Coronary artery (tissue), 2 donors: Measurements from ENCODE around the gene GNAI2.
A peak's percentile ranks its signal among the peaks of the same experiment; 100 is the strongest.
"Not testable (repeated sequence)": the region's sequence is repeated elsewhere in the genome, so short reads cannot be mapped to it uniquely, and the experiment has no call there.

Source experiments
- DNase-seq: peaks from one replicate; pipeline ENCODE4 v3.0.0-alpha.2; 2017; ENCODE audit warnings: low spot score
- H3K27ac ChIP-seq, 2 donors: fragments of 200-600 bp; sonication (generic); one replicate each; pipeline ENCODE4 v1.5.1; 2016 to 2019
- H3K4me3 ChIP-seq: fragments of 200-600 bp; sonication (generic); 2 replicates; pipeline ENCODE4 v1.5.1; 2016; ENCODE audit warnings: mild to moderate bottlenecking, moderate library complexity
- TF ChIP-seq, protein P1 (sequence below): fragments of 200-600 bp; sonication (generic); IDR thresholded peaks from one replicate; pipeline ENCODE4 v1.5.1; 2019; ENCODE audit warnings: antibody characterized with exemption

Gene GNAI2

GRCh38 chr3:50279255-50280016 lies 43.4 kb downstream of the GNAI2 start:
- TF ChIP-seq, protein P1, sequence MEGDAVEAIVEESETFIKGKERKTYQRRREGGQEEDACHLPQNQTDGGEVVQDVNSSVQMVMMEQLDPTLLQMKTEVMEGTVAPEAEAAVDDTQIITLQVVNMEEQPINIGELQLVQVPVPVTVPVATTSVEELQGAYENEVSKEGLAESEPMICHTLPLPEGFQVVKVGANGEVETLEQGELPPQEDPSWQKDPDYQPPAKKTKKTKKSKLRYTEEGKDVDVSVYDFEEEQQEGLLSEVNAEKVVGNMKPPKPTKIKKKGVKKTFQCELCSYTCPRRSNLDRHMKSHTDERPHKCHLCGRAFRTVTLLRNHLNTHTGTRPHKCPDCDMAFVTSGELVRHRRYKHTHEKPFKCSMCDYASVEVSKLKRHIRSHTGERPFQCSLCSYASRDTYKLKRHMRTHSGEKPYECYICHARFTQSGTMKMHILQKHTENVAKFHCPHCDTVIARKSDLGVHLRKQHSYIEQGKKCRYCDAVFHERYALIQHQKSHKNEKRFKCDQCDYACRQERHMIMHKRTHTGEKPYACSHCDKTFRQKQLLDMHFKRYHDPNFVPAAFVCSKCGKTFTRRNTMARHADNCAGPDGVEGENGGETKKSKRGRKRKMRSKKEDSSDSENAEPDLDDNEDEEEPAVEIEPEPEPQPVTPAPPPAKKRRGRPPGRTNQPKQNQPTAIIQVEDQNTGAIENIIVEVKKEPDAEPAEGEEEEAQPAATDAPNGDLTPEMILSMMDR = no peak
- DNase-seq = no peak
- peak overlapping the region; percentile 56 to 71 for H3K27ac ChIP-seq
- no peak overlapping the region for H3K4me3 ChIP-seq

DNA sequence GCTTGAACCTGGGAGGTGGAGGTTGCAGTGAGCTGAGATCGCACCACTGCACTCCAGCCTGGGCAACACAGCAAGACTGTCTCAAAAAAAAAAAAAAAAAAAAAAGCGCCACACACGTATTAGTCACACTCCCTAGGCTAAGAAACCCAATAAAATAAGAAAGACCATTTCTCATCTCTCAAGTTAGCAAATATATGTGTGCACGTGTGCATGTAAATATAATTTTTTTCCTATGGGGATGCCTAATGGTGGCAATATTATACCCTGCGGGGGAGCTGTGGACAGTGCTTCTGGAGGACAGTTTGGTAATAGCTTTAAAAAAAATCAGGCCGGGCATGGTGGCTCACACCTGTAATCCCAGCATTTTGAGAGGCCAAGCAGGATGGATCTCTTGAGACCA lies 48.1 kb downstream of the GNAI2 start:
- H3K27ac ChIP-seq, H3K4me3 ChIP-seq, DNase-seq: not testable (repeated sequence)

DNA sequence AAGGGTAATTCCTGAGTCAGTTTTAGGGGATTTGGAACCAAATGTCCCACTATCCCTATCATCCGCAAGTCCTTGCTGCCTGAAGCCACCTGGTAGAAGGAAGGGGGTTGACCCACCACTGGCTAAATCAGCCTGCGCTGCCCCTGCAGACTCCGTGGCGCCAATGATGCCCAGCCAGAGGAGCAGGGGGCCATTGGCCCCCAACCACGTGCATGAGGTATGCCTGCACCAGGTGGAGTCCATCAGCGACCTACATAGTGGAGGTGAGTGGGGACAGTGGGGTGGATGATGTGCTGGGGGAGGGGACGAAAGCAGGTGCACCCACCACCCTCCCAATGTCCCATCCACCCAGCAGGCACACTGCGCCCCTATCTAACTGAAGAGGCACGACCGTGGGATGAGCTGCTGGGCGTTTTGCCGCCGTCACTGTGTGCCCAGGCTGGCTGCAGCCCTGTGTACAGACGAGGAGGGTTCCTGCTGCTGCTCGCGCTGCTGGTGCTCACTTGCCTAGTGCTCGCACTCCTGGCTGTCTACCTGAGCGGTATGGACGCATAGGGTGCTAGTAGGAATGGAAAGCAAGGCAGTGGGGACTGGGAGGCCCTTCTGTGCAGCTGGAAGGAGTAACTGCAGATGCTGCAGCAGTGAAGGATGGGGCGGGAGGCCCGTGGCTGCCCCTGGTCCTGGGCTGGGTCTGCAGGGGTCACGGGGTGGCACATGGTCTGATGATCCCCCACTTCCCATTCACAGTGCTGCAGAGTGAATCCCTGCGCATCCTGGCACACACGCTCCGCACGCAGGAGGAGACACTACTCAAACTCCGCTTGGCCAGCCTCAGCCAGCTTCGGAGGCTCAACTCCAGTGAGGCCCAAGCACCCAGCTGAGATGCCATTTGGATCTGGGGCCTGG lies 50.6 kb downstream of the GNAI2 start:
- no peak overlapping the region for H3K4me3 ChIP-seq
- DNase-seq = no peak
- TF ChIP-seq, protein P1 = no peak
- H3K27ac ChIP-seq = no peak overlapping the region

DNA sequence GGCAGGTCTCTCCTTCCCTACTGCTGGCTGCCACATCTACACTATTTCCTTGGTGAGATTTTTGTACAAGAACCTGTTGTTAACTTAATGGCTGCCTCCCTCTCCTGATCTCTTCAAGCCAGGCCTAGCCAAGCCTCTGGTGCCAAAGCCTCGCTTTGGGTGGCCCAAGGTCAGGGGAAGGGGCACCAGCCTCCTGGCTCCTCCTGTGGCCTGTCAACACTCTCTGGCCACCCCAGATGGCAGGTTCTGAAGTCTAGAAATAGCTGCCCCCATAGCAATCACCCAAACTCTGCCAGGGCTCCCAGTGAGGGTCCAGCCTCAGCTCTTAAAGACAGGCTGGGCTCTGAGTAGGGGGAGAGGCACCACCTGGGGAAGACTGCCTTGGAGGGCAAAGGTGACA lies 51.3 kb downstream of the GNAI2 start:
- Histone ChIP-seq H3K4me3 (no peak overlapping the region), H3K27ac (no peak overlapping the region)
- DNase-seq = no peak
- TF ChIP-seq, protein P1 = no peak

DNA sequence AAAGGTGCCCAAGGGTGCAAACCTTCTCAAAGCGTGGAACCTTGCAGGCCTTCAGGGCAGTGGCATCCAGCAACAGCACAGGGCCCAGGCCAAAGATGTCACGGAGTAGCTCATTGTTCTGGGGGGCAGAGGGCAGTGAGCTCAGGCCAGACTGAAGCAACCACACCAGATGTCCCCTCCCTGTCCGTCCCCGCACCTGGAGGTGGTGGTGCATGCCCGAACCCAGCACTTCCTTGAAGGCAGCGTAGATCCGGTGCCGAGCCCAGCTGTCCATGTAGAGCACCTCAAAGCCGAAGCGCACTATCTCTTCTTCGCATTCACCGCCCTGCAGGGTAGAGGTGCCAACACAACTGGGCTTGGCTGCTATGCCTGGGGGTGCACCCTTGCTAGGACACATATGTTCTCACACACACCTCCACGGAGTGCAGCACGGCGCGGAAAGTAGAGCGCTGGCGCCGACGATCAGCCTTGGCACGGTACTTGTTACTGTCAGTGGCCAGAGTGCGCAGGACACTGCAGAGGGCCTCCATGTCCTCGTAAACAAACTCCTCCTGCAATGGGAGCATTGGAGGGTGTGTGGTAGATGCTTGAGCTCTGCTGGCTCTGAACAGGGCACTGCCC lies 52.5 kb downstream of the GNAI2 start:
- DNase-seq = peak; percentile 67
- TF ChIP-seq, protein P1 = no peak
- no peak overlapping the region for H3K27ac ChIP-seq
- H3K4me3 ChIP-seq = no peak overlapping the region

- Histone ChIP-seq H3K27ac (no peak overlapping the region), H3K4me3 (no peak overlapping the region)
- DNase-seq = peak; percentile 67
- TF ChIP-seq, protein P1 = no peak
Measured at GRCh38 chr3:50289130-50289529, 53.1 kb downstream of the GNAI2 start.

DNA sequence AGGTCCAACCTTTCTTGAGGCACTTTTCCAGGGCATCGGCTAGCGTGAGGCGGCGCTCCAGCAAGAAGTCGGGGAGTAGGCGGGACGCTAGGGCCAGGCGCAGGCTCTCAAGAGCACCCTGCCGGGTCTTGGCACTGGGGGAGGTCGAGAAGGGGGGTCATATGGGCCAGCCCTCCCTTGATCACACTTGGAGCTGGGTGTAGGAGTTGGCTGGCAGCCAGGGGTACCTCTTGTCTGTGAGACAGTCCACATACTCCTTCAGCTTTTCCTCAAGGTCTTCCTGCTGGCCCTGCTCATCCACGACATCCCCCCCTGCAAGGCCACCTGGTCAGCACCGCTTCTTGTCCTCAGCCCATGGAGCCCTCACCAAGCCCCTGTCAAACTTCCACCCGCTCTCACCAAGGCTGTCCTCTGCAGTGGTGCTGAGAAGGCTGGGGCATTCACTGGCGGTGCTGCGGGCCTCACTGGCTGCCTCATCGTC lies 54.2 kb downstream of the GNAI2 start:
- no peak overlapping the region for H3K4me3 ChIP-seq
- TF ChIP-seq, protein P1 = no peak
- no peak overlapping the region for H3K27ac ChIP-seq
- peak; percentile 75 for DNase-seq
